DND-41 (cell line): Measurements from ENCODE around the gene ITSN2.

Source experiments
- EZH2 ChIP-seq: IDR thresholded peaks from 3 replicates; pipeline ENCODE4 v1.6.1; 2012; ENCODE audit warnings: borderline replicate concordance, low read depth, mild to moderate bottlenecking, moderate library complexity, low read length, inconsistent platforms; ENCODE audit not compliant: severe bottlenecking
- TF ChIP-seq, protein P1 (sequence below): IDR thresholded peaks from 2 replicates; pipeline ENCODE4 v1.5.1; 2012; ENCODE audit warnings: borderline replicate concordance, low read length, moderate library complexity, mild to moderate bottlenecking; ENCODE audit not compliant: poor library complexity, severe bottlenecking; ENCODE audit errors: extremely low read depth

DNA sequence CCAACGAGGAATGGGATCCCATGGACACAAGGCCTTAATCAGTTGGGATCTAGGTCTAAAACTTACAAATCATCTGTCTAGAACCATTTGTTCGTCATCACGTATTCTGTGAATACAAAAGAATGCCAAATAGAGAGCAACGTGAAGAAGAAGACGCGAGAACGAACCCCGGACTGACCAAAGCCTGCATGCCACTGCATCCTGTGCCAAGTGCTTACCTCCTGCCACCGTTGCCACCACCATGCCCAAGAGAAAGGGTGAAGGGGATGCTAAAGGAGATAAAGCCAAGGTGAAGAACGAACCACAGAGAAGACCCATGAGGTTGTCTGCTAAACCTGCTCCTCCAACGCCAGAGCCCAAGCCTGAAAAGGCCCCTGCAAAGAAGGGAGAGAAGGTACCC, 30.2 kb downstream of the ITSN2 start:
- TF ChIP-seq, protein P1, sequence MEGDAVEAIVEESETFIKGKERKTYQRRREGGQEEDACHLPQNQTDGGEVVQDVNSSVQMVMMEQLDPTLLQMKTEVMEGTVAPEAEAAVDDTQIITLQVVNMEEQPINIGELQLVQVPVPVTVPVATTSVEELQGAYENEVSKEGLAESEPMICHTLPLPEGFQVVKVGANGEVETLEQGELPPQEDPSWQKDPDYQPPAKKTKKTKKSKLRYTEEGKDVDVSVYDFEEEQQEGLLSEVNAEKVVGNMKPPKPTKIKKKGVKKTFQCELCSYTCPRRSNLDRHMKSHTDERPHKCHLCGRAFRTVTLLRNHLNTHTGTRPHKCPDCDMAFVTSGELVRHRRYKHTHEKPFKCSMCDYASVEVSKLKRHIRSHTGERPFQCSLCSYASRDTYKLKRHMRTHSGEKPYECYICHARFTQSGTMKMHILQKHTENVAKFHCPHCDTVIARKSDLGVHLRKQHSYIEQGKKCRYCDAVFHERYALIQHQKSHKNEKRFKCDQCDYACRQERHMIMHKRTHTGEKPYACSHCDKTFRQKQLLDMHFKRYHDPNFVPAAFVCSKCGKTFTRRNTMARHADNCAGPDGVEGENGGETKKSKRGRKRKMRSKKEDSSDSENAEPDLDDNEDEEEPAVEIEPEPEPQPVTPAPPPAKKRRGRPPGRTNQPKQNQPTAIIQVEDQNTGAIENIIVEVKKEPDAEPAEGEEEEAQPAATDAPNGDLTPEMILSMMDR, result no peak
- no peak for TF ChIP-seq EZH2
